Smooth muscle cell (in vitro differentiated cells): ENCODE data around the gene GNG12. TPM values are rescaled to one million over a fixed set of nuclear protein-coding genes. Genes with fewer than 3 reads are reported as not detected.

Experiments used
- DNase-seq: peaks from one replicate; lab custom pipeline; 2025; ENCODE audit not compliant: unreplicated experiment; lab: John Stamatoyannopoulos, UW
- H2AFZ ChIP-seq: fragments of 200-600 bp; sonication (generic); 2 replicates; pipeline ENCODE4 v1.6.0; 2016; ENCODE audit warnings: antibody characterized with exemption, low read depth, mild to moderate bottlenecking
- H3F3A ChIP-seq: fragments of 200-600 bp; sonication (generic); 2 replicates; pipeline ENCODE4 v1.6.0; 2017; ENCODE audit warnings: antibody characterized with exemption, low read depth
- H3K27ac ChIP-seq: fragments of 200-600 bp; sonication (generic); 2 replicates; pipeline ENCODE4 v1.5.1; 2016; ENCODE audit warnings: low read depth, mild to moderate bottlenecking
- H3K27me3 ChIP-seq: fragments of 200-600 bp; sonication (generic); 2 replicates; pipeline ENCODE4 v1.6.1; 2016; ENCODE audit warnings: low read depth, mild to moderate bottlenecking
- H3K36me3 ChIP-seq: fragments of 200-600 bp; sonication (generic); 2 replicates; pipeline ENCODE4 v1.5.1; 2016; ENCODE audit warnings: low read depth
- H3K4me1 ChIP-seq: fragments of 200-600 bp; sonication (generic); 2 replicates; pipeline ENCODE4 v1.5.1; 2016; ENCODE audit warnings: low read depth
- H3K4me2 ChIP-seq: fragments of 200-600 bp; sonication (generic); 2 replicates; pipeline ENCODE4 v1.6.0; 2016; ENCODE audit warnings: mild to moderate bottlenecking
- H3K4me3 ChIP-seq: fragments of 200-600 bp; sonication (generic); 2 replicates; pipeline ENCODE4 v1.5.1; 2016; ENCODE audit warnings: mild to moderate bottlenecking
- H3K79me2 ChIP-seq: fragments of 200-600 bp; sonication (generic); 2 replicates; pipeline ENCODE4 v1.6.0; 2016; ENCODE audit warnings: low read depth, mild to moderate bottlenecking
- H3K9ac ChIP-seq: fragments of 200-600 bp; sonication (generic); 2 replicates; pipeline ENCODE4 v1.6.0; 2016; ENCODE audit warnings: low read depth
- H3K9me3 ChIP-seq: fragments of 200-600 bp; sonication (generic); replicated peaks from 2 replicates; pipeline ENCODE4 v1.5.1; 2016; ENCODE audit warnings: low read depth
- H4K20me1 ChIP-seq: fragments of 200-600 bp; sonication (generic); 2 replicates; pipeline ENCODE4 v1.6.0; 2016; ENCODE audit warnings: low read depth
- CTCF ChIP-seq: fragments of 200-600 bp; sonication (generic); IDR thresholded peaks from 2 replicates; pipeline ENCODE4 v1.5.1; 2017; ENCODE audit warnings: borderline replicate concordance, mild to moderate bottlenecking, antibody characterized with exemption; ENCODE audit not compliant: insufficient read depth, poor library complexity, severe bottlenecking
- WGBS: methylation state at CpG from one replicate; pipeline ENCODE4 v1.1.7; 2016; ENCODE audit warnings: low lambda C conversion rate; 5-methylcytosine and 5-hydroxymethylcytosine counted together
- polyA plus RNA-seq: library from polyadenylated mRNA; unstranded; fragments of >200 nt; fragmentation: Nextera tagmentation; extraction: Ambion mirVana; gene quantifications from 2 replicates; pipeline ENCODE4 v1.2.1, GENCODE V29; 2016
- total RNA-seq: library from RNA; depleted of rRNA; stranded (reverse); fragments of >200 nt; gene quantifications from 2 replicates; pipeline ENCODE4 v1.2.3, GENCODE V29; 2014

GNG12 gene
- total and polyA plus RNA-seq, 2 experiments from 2014 or later = 54.6 to 86.6 TPM

GRCh38 chr1:67827688-67828087 lies 5.6 kb downstream of the GNG12 start:
- no peaks in the 10 kb centered on the region for H3K27me3 ChIP-seq
- no peak for TF ChIP-seq CTCF
- H2AFZ ChIP-seq = no peak overlapping the region
- H3K27ac ChIP-seq = no peak overlapping the region
- 42% methylated on average over 4 of the region's 4 CpGs for WGBS
- no peaks in the 10 kb centered on the region for H3K9me3 ChIP-seq
- no peak overlapping the region for H3K4me3 ChIP-seq
- peaks cover 68% of the 10 kb centered on the region for H4K20me1 ChIP-seq
- peaks cover 10% of the 10 kb centered on the region for H3K4me1 ChIP-seq
- H3K9ac ChIP-seq = no peak overlapping the region
- peaks cover 71% of the 10 kb centered on the region for H3K79me2 ChIP-seq
- H3F3A ChIP-seq = no peaks in the 10 kb centered on the region
- no peaks in the 10 kb centered on the region for H3K36me3 ChIP-seq
- DNase-seq = no peak
- H3K4me2 ChIP-seq = no peak overlapping the region

GRCh38 chr1:67825591-67825990 lies 7.7 kb downstream of the GNG12 start:
- Histone ChIP-seq H3K27ac (no peak overlapping the region), H3K9me3 (no peaks in the 10 kb centered on the region), H3K79me2 (peaks cover 76% of the 10 kb centered on the region), H3K36me3 (no peaks in the 10 kb centered on the region), H3K9ac (no peak overlapping the region), H3K4me1 (no peaks in the 10 kb centered on the region), H3K27me3 (no peaks in the 10 kb centered on the region), H3K4me2 (no peak overlapping the region), H3K4me3 (no peak overlapping the region), H2AFZ (no peak overlapping the region), H3F3A (no peaks in the 10 kb centered on the region), H4K20me1 (peaks cover 89% of the 10 kb centered on the region)
- no peak for TF ChIP-seq CTCF
- WGBS = 94% methylated on average over 4 of the region's 4 CpGs
- DNase-seq = no peak

GRCh38 chr1:67824766-67825165 lies 8.5 kb downstream of the GNG12 start:
- Histone ChIP-seq H3K9me3 (no peaks in the 10 kb centered on the region), H3F3A (no peaks in the 10 kb centered on the region), H4K20me1 (peaks cover 97% of the 10 kb centered on the region), H3K27me3 (no peaks in the 10 kb centered on the region), H3K4me2 (no peak overlapping the region), H3K4me1 (no peaks in the 10 kb centered on the region), H3K4me3 (no peak overlapping the region), H3K27ac (no peak overlapping the region), H3K36me3 (no peaks in the 10 kb centered on the region), H2AFZ (no peak overlapping the region), H3K79me2 (peaks cover 77% of the 10 kb centered on the region), H3K9ac (no peak overlapping the region)
- TF ChIP-seq CTCF = no peak
- 88% methylated on average over 1 of the region's 1 CpG for WGBS
- DNase-seq = no peak

- H3K36me3 ChIP-seq = no peaks in the 10 kb centered on the region
- no peak overlapping the region for H2AFZ ChIP-seq
- WGBS = 94% methylated on average over 4 of the region's 4 CpGs
- H3K4me3 ChIP-seq = no peak overlapping the region
- no peak for TF ChIP-seq CTCF
- H3F3A ChIP-seq = no peaks in the 10 kb centered on the region
- no peak for DNase-seq
- peaks cover 77% of the 10 kb centered on the region for H3K79me2 ChIP-seq
- H3K27ac ChIP-seq = no peak overlapping the region
- no peak overlapping the region for H3K9ac ChIP-seq
- H4K20me1 ChIP-seq = peaks cover 99% of the 10 kb centered on the region
- H3K4me2 ChIP-seq = no peak overlapping the region
- H3K4me1 ChIP-seq = no peaks in the 10 kb centered on the region
- H3K27me3 ChIP-seq = no peaks in the 10 kb centered on the region
- H3K9me3 ChIP-seq = no peaks in the 10 kb centered on the region
Measured at GRCh38 chr1:67823615-67824014, 9.7 kb downstream of the GNG12 start.
